Measurements from ENCODE around the gene SSR2. TPM values are rescaled to one million over a fixed set of nuclear protein-coding genes. Genes with fewer than 3 reads are reported as not detected.

Gene SSR2
- total and polyA plus RNA-seq, 2 donors from 2014 or later, result 175 to 300 TPM

DNA sequence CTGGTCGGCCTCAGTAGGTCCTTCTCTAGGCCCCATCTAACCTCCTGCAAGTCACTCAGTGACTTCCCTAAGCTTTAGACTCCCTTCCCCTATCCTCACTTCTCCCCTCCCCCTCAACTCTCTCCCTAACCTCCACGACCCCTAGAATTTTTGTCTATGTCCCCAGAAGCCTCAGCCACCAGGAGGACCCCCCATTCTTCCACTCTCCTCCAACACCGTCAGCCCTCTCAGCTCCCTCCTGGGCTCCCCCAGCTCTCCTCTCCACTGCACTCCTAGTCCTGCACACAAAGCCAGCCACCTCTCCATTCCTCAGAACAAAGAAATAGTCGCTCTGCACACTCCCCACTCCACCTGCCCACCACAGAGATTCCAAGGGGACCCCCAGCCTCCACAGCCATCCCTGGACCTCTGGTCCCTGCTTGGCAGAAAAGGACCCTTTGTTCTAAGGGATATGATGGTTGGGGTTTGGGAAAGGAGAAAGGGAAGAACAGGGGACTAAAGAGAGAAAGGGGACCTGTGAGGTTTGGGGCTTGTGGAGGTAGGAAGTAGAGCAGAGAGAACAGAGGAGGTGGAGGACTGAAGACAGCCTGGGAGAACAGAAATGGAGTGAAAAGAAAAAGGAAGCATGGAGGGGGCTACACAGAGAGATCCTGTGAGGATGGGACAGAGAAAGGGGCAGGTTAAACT lies 45.2 kb downstream of the SSR2 start:
- Histone ChIP-seq H3K4me3 (ENCODE audit: low read length in 3 of 3) (peak overlapping the region; percentile 42 to 73 (median 60)), H3K27me3 (ENCODE audit: control insufficient read depth, insufficient read depth, low read length) (no peaks in the 10 kb centered on the region), H3K27ac (ENCODE audit: low read depth in 2 of 2, low read length in 2 of 2) (peak overlapping the region in 1 of 2 donors; percentile 53), H3K4me1 (ENCODE audit: control insufficient read depth in 2 of 3, insufficient read depth in 2 of 3, low read depth in 1 of 3, low read length in 3 of 3) (peaks cover 2 to 49% (median 23%) of the 10 kb centered on the region in 3 donors), H3K9ac (ENCODE audit: low read length in 3 of 3) (peak overlapping the region in 2 of 3 donors; percentile 60 to 87), H3K36me3 (ENCODE audit: control insufficient read depth in 2 of 3, insufficient read depth in 3 of 3, low read length in 3 of 3) (no peaks in the 10 kb centered on the region), H3K9me3 (ENCODE audit: control insufficient read depth in 2 of 3, insufficient read depth in 1 of 3, low read length in 3 of 3) (no peaks in the 10 kb centered on the region)
- intact Hi-C loops (cut with DNase I), result no loop called here
- FAIRE-seq, result no peak
- TF ChIP-seq, protein P1, sequence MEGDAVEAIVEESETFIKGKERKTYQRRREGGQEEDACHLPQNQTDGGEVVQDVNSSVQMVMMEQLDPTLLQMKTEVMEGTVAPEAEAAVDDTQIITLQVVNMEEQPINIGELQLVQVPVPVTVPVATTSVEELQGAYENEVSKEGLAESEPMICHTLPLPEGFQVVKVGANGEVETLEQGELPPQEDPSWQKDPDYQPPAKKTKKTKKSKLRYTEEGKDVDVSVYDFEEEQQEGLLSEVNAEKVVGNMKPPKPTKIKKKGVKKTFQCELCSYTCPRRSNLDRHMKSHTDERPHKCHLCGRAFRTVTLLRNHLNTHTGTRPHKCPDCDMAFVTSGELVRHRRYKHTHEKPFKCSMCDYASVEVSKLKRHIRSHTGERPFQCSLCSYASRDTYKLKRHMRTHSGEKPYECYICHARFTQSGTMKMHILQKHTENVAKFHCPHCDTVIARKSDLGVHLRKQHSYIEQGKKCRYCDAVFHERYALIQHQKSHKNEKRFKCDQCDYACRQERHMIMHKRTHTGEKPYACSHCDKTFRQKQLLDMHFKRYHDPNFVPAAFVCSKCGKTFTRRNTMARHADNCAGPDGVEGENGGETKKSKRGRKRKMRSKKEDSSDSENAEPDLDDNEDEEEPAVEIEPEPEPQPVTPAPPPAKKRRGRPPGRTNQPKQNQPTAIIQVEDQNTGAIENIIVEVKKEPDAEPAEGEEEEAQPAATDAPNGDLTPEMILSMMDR (IDR thresholded peaks at IDR 0.05; ENCODE audit: borderline replicate concordance, extremely low read depth, insufficient read depth), result no peak
- peak in 1 of 5 donors; percentile 7 for DNase-seq

DNA sequence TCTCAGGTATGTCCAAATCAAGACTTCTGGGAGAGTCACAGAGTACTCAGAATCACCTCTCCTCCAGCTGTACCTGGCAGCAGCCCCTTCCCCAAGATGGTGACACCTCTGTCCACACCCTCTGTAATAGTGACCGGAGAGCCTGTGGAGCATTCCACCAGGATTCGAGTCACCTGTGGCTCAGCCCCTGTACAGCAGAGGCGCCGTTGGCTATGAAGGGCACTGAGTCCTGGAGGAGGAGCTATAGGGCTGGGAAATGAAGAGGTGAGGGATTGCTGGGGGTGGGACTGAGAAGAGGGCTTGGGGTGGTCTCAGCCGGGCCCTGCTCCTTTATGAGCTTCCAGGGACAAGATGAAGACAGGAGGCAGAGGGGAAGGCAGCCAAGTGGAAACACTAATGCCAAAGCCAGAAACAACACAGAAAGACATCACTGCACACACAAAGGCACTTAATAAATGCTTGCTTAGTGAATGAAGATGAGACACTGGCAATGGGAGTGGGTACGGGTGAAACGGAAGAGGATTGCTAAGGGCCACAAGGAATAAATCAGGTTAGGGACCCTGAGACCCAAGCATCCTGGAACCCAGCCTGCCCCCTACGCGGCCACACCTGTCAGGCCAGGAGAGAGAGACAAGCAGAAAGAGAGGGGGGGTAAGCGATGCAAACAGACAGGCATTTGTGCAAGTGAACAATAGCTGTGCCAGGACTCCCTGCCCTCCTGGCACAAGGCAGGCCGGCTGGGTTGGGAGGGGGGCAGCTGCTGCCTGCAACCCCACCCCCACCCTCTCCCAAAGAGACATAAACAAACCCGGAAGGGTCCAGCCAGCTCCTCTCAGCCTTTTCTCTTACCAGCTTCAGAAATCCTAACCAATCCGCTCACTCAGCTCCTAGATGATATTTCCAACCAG lies 46.3 kb downstream of the SSR2 start:
- Histone ChIP-seq H3K36me3 (ENCODE audit: control insufficient read depth in 2 of 3, insufficient read depth in 3 of 3, low read length in 3 of 3) (no peaks in the 10 kb centered on the region), H3K9ac (ENCODE audit: low read length in 3 of 3) (peak overlapping the region in 1 of 3 donors; percentile 16), H3K4me3 (ENCODE audit: low read length in 3 of 3) (peak overlapping the region in 2 of 3 donors; percentile 22 to 42), H3K27me3 (ENCODE audit: control insufficient read depth, insufficient read depth, low read length) (no peaks in the 10 kb centered on the region), H3K27ac (ENCODE audit: low read depth in 2 of 2, low read length in 2 of 2) (peak overlapping the region in 1 of 2 donors; percentile 37), H3K9me3 (ENCODE audit: control insufficient read depth in 2 of 3, insufficient read depth in 1 of 3, low read length in 3 of 3) (no peaks in the 10 kb centered on the region), H3K4me1 (ENCODE audit: control insufficient read depth in 2 of 3, insufficient read depth in 2 of 3, low read depth in 1 of 3, low read length in 3 of 3) (peaks cover 2 to 46% (median 15%) of the 10 kb centered on the region in 3 donors)
- TF ChIP-seq, protein P1 (IDR thresholded peaks at IDR 0.05; ENCODE audit: borderline replicate concordance, extremely low read depth, insufficient read depth), result no peak
- intact Hi-C loops (cut with DNase I), result no loop called here
- DNase-seq (no peak), FAIRE-seq (no peak)

DNA sequence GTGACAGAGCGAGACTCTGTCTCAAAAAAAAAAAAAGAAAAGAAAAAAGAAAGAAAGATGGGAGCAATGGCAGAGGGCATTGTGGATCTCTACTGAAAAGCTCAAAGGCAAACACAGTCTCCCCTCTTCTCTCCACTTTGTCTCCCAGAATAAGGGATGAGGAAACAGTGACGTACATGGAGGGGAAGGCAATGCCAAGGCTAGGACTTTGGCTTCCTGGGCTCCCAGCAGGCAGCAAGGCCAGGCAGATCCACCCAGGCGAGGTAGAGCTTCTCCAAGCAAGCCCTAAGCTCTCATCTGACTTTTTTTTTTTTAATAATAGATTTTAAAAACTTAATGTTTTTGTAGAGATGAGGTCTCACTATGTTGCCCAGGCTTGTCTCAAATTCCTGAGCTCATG lies 47.0 kb downstream of the SSR2 start:
- intact Hi-C loops (cut with DNase I), result no loop called here
- no peak overlapping the region for H3K27ac ChIP-seq (ENCODE audit: low read depth in 2 of 2, low read length in 2 of 2)
- peaks cover 2 to 47% (median 7%) of the 10 kb centered on the region in 3 donors for H3K4me1 ChIP-seq (ENCODE audit: control insufficient read depth in 2 of 3, insufficient read depth in 2 of 3, low read depth in 1 of 3, low read length in 3 of 3)
- DNase-seq (no peak), FAIRE-seq (no peak)
- H3K27me3 ChIP-seq (ENCODE audit: control insufficient read depth, insufficient read depth, low read length), result no peaks in the 10 kb centered on the region
- TF ChIP-seq, protein P1 (IDR thresholded peaks at IDR 0.05; ENCODE audit: borderline replicate concordance, extremely low read depth, insufficient read depth), result no peak
- H3K9ac ChIP-seq (ENCODE audit: low read length in 3 of 3), result no peak overlapping the region
- H3K36me3 ChIP-seq (ENCODE audit: control insufficient read depth in 2 of 3, insufficient read depth in 3 of 3, low read length in 3 of 3), result no peaks in the 10 kb centered on the region
- H3K4me3 ChIP-seq (ENCODE audit: low read length in 3 of 3), result no peak overlapping the region
- no peaks in the 10 kb centered on the region for H3K9me3 ChIP-seq (ENCODE audit: control insufficient read depth in 2 of 3, insufficient read depth in 1 of 3, low read length in 3 of 3)

All from kidney (tissue), 14 donors.